ENCODE results near the gene PDCD5.
"Not testable (repeated sequence)": the region's sequence is repeated elsewhere in the genome, so short reads cannot be mapped to it uniquely, and the experiment has no call there.

PDCD5 gene

GRCh38 chr19:32580901-32581704, at the start of gene PDCD5:
TSS of gene PDCD5 (plus strand) at chr19:32581190. CDS start at chr19:32581262, 72 bp downstream.
- peak; percentile 97 for DNase-seq

- DNase-seq, result no peak
These were observed 48.8 kb upstream of the PDCD5 start for GRCh38 chr19:32532233-32532632.

- no peak for DNase-seq
These were observed 43.4 kb upstream of the PDCD5 start for GRCh38 chr19:32537580-32537979.

- DNase-seq, result no peak
These were observed 41.6 kb upstream of the PDCD5 start for GRCh38 chr19:32539240-32539916.

GRCh38 chr19:32540621-32541020, 40.4 kb upstream of the PDCD5 start:
- DNase-seq, result no peak

- not testable (repeated sequence) for DNase-seq
These were observed 39.6 kb upstream of the PDCD5 start for GRCh38 chr19:32541376-32541775.

- DNase-seq, result no peak
These were observed 38.4 kb upstream of the PDCD5 start for GRCh38 chr19:32542477-32543108.

- no peak for DNase-seq
These were observed 37.7 kb upstream of the PDCD5 start for GRCh38 chr19:32543115-32543900.

GRCh38 chr19:32544917-32545316, 36.1 kb upstream of the PDCD5 start:
- no peak for DNase-seq

GRCh38 chr19:32550666-32551065, 30.3 kb upstream of the PDCD5 start:
- no peak for DNase-seq

GRCh38 chr19:32555786-32556185, 25.2 kb upstream of the PDCD5 start:
- DNase-seq, result no peak

- DNase-seq, result no peak
These were observed 22.3 kb upstream of the PDCD5 start for GRCh38 chr19:32558607-32559228.

- no peak for DNase-seq
These were observed 17.2 kb upstream of the PDCD5 start for GRCh38 chr19:32563761-32564160.

GRCh38 chr19:32566246-32566830, 14.7 kb upstream of the PDCD5 start:
- no peak for DNase-seq

- no peak for DNase-seq
These were observed 13.5 kb upstream of the PDCD5 start for GRCh38 chr19:32567486-32567885.

GRCh38 chr19:32570081-32570785, 10.8 kb upstream of the PDCD5 start:
- DNase-seq, result peak; percentile 40 to 42

GRCh38 chr19:32571471-32572075, 9.4 kb upstream of the PDCD5 start:
- not testable (repeated sequence) for DNase-seq

GRCh38 chr19:32572700-32573491, 8.1 kb upstream of the PDCD5 start:
- DNase-seq, result not testable (repeated sequence)

- DNase-seq, result no peak
These were observed 7.5 kb upstream of the PDCD5 start for GRCh38 chr19:32573492-32573794.

- DNase-seq, result no peak
These were observed 4.2 kb upstream of the PDCD5 start for GRCh38 chr19:32576790-32577189.

All from activated CD4-positive, alpha-beta T cell treated with anti-CD3 and anti-CD28 coated beads, Interleukin-2, amount 50 U/mL, for 48 hours (primary cell).